ENCODE data around the gene SYTL2. TPM values are rescaled to one million over a fixed set of nuclear protein-coding genes. Genes with fewer than 3 reads are reported as not detected.

The SYTL2 gene
- total RNA-seq, 1 experiment from 2014 or later: 5.2 TPM

DNA sequence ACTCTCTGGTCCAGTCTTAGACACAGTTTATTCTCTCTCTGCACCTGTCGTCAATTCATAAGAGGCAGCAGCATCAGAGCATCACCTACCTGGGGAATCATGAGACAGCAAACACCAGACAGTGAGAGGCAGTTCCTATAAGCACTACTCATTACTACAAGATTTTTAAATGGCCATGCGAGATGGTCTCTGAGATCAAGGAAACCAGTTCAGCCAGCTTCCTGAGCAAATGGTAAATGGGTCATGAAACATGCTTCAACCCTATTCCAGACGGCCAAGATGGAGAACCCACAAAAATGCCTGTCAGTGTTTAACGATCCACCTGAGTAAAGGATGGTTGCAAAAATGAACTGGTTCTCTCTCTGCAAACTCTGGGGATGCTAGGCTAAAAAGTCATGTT is 52.9 kb downstream of the SYTL2 start:
- WGBS (ENCODE audit: extremely low coverage, insufficient read length, low lambda C conversion rate): no CpG with 5 or more reads among the region's 4 CpGs
- H3K27me3 Mint-ChIP-seq (ENCODE audit: low read depth): no peaks in the 10 kb centered on the region
- Histone ChIP-seq H3T11ph (ENCODE audit: low read length) (no peak overlapping the region), H3K27me3 (ENCODE audit: insufficient read depth, low read length) (no peaks in the 10 kb centered on the region), H3K9ac (ENCODE audit: extremely low read depth, insufficient read length, low read length) (no peak overlapping the region), H3K27ac (ENCODE audit: insufficient read length, low read depth, low read length) (no peak overlapping the region), H3K4me2 (ENCODE audit: insufficient read depth, insufficient read length, low read length) (no peak overlapping the region), H3K4me1 (ENCODE audit: insufficient read depth, low read length) (peaks cover 2% of the 10 kb centered on the region), H3K23me2 (ENCODE audit: insufficient read length, low read depth, low read length, poor library complexity, severe bottlenecking) (no peaks in the 10 kb centered on the region), H3K9me3 (ENCODE audit: control insufficient read depth, low read depth, low read length) (no peaks in the 10 kb centered on the region), H4K91ac (ENCODE audit: insufficient read length, low read depth, low read length) (no peak overlapping the region), H3K4ac (ENCODE audit: low read depth, low read length) (no peak overlapping the region), H3K79me1 (ENCODE audit: insufficient read depth, low read depth, low read length, poor library complexity, severe bottlenecking) (no peaks in the 10 kb centered on the region), H2BK12ac (ENCODE audit: insufficient read length, low read depth, low read length) (no peak overlapping the region), H2BK5ac (ENCODE audit: insufficient read length, low read length) (no peak overlapping the region), H3K79me2 (ENCODE audit: insufficient read depth, low read length) (no peaks in the 10 kb centered on the region), H2BK20ac (ENCODE audit: low read depth, low read length, poor library complexity, severe bottlenecking) (no peak overlapping the region), H4K8ac (replicated peaks; ENCODE audit: insufficient read length, low read depth, low read length) (no peak overlapping the region), H2BK15ac (ENCODE audit: low read depth, low read length) (no peak overlapping the region), H4K5ac (ENCODE audit: insufficient read length, low read depth, low read length) (no peak overlapping the region), H3K18ac (ENCODE audit: insufficient read length, low read depth, low read length) (no peak overlapping the region), H4K20me1 (ENCODE audit: control insufficient read depth, insufficient read depth, insufficient read length) (no peaks in the 10 kb centered on the region), H2AK5ac (ENCODE audit: insufficient read length, low read length) (no peak overlapping the region), H2AFZ (ENCODE audit: low read length) (no peak overlapping the region), H3K14ac (ENCODE audit: insufficient read depth, low read length) (no peak overlapping the region), H3K56ac (ENCODE audit: insufficient read length, low read depth, low read length) (no peak overlapping the region), H2BK120ac (ENCODE audit: low read depth, low read length, poor library complexity, severe bottlenecking) (no peak overlapping the region), H3K23ac (ENCODE audit: insufficient read length, low read depth, low read length) (no peak overlapping the region)
- no peak overlapping the region for H3K4me3 Mint-ChIP-seq
- no peak for DNase-seq
- no peaks in the 10 kb centered on the region; a peak in 1 of 5 replicates for H3K9me3 Mint-ChIP-seq
- peaks cover 15 to 16% of the 10 kb centered on the region in 2 experiments for H3K4me1 Mint-ChIP-seq
- no peak overlapping the region for H3K27ac Mint-ChIP-seq
- H3K36me3 Mint-ChIP-seq (ENCODE audit: insufficient read depth in 1 of 3, low read depth in 3 of 3): no peaks in the 10 kb centered on the region
- TF ChIP-seq, protein P1, sequence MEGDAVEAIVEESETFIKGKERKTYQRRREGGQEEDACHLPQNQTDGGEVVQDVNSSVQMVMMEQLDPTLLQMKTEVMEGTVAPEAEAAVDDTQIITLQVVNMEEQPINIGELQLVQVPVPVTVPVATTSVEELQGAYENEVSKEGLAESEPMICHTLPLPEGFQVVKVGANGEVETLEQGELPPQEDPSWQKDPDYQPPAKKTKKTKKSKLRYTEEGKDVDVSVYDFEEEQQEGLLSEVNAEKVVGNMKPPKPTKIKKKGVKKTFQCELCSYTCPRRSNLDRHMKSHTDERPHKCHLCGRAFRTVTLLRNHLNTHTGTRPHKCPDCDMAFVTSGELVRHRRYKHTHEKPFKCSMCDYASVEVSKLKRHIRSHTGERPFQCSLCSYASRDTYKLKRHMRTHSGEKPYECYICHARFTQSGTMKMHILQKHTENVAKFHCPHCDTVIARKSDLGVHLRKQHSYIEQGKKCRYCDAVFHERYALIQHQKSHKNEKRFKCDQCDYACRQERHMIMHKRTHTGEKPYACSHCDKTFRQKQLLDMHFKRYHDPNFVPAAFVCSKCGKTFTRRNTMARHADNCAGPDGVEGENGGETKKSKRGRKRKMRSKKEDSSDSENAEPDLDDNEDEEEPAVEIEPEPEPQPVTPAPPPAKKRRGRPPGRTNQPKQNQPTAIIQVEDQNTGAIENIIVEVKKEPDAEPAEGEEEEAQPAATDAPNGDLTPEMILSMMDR (conservative IDR thresholded peaks at IDR 0.05): no peak
